Head of caudate nucleus (tissue), 42 donors: ENCODE results near the gene GFAP.

ENCODE experiments used
- DNase-seq, 42 donors: peaks; one replicate each; pipeline versions ENCODE4 v3.0.0 to v3.0.0-alpha.2; 2020 to 2021; ENCODE audit warnings: mixed read lengths in 7 of 42
- intact Hi-C: fragments of 100-400 bp; cut with DNase I; formaldehyde crosslinking; loops from one replicate; pipeline ENCODE4 v1.15.0; 2022

GFAP gene

DNA sequence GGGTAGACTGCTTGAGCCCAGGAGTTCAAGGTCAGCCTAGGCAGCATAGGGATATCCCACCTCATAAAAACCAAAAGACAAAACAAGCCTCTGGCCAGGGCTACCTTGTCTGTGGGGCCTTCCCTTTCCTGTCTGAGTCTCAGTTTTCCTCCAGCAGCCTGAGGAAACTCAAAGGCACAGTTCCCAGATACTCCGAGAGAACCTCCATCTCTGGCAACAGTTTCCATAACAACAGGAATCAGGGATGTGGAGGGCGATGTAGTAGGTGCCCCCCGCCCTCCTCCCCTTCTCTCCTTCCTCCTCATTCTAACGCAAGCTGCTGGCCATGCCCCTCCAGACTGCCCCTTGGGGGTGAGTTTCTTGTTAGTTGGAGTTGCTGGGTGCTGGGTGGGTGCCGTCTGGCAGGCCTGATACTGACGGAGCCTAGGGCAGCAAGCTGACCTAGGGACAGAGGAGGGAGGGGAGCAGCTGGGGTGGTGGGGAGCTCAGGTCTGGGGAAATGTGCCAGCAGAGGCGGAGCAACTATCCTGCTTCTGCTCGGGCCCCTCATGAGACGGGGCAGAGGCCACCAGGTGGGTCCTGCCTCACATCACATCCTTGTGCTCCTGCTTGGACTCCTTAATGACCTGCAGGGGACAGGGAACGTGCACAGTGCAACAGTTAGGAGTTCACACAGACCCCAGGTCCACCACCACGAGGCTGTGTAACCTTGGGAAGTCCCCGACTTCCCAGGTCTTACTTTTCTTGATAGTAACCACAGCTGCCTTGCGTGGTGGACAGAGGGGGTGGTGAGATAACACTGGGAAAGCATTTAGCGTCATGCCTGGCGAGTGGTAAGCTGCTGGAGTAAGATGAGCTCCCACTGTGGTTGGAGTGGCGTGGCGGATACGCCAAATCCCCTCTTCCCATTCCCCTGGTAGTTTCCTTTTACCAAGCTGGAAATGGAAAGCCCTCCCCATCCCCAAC is 8.3 kb downstream of the GFAP start:
- DNase-seq, result peak in 9 of 42 donors; percentile 13 to 59 (median 27)
- intact Hi-C loops, result no loop called here

DNA sequence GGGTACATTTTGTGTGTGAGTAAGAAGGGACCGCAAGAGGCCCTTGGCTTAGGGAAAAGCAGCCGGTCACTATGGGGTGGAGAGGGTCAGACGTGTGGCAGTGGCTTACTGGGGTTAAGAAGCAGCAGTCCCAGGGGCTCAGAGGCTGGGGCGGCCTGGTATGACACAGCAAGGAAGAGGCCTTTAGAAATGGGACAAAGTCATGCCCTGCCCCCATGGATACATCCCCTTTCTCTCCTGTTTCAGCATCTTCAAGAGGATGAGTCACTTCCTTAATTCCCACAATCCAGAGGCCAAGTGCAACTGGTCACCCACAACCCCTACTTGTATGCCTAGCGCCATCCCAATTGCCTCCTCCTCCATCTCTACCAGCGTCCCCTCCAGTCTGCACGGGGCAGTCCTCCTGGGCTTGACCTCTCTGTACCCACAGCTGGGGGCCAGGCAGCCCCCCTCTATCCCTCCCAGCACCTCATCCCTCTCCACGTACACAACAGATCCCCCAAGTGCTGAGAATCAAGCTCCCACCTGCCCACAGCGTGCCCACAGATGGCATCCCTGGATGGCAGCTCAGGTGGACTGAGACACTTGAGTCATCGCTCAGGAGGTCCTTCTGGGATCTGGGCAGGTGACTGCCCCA is 9.2 kb downstream of the GFAP start:
- intact Hi-C loops, result no loop called here
- peak in 6 of 42 donors; percentile 29 to 56 (median 36) for DNase-seq

DNA sequence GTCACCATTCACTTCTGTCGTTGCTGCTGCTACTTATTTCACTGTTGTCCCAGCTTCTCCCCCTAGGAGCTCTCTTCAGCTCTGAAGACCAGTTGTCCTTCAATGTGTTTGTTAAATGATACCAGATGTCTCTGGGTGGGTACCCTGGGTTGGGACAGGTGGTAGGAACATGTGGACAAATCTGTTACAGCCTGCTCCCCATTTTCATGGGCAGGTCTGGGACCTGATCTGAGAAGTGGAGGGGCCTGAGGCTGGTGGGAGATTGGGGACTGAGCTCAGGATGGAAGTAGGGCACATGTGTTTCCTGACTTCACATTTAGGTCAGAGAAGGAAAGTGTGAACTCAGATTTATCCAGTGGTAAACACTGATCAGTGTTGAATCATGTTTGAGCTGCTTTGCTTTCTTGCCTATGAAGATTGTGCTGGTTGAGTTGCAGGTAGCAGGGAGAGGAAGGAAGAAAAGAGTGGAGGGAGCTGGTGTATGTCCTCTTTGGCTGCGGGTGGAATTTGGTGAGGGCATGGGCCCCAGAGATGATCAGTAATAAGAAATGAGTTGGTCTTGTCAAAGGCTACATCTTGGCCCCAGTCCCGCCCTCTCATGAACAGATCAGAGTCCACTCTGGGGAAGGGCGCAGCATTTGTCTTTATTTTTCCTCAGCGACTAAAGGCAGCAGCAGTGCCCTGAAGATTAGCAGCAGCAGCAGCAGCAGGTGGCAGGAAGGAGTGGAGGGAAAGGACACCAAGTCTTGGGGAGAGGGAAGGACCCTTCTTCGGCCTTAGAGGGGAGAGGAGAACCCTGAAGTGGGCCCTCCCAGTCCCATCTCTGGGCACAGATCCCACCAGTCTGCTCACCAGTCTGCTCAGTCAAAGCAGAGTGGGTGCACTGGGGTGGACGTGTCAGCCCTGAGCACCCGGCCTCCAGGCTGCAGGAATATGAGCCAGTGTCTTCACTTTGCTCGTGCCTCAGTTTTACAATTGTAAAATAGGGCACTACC is 10.0 kb downstream of the GFAP start:
- peak in 12 of 42 donors; percentile 30 to 63 (median 38) for DNase-seq

DNA sequence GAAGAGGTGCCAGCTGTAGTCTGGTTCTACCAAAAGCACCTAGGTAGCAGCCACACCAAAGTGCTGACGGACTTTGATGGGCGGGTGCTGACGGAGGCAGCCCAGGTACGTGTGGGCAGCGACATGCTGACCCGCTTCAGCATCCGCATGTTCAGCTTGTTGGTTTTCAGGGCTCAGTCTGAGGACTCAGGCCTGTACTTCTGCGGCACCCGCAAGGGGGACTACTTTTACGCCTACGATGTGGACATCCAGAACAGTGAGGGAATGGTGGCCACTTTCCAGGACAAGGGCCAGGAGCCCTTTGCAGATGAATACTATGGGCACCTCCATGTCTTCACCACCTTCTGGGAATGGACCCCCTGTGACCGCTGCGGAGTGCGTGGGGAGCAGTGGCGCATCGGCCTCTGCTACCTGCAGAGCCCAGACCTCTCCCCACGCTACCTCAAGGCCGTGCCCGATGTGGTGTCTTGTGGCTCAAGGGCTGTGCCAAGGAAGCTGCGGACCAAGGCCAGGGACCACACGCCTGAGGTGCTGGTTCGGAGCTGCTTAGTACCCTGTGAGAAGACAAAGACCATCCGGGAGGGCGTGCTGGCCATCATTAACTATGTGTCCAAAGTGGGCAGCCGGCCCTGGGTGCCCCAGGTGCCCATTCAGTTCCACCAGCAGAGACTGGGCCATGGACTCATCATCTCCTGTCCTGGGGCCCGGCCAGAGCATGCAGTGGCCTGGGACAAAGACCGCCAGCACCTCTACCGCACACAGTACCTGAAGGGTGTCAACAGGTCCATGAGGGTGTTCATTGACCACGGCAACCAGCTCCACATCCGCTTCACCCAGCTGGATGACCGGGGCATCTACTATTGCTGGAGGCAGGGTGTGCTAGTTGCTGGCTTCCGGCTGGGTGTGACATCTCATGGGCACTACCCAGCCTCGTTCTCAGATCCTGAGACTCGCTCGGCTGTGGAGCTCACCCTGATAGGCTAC is 11.0 kb downstream of the GFAP start:
- intact Hi-C loops, result no loop called here
- peak in 13 of 42 donors; percentile 26 to 66 (median 59) for DNase-seq

More for the DNA sequence above, 10.0 kb downstream of the GFAP start:
- intact Hi-C loops, result no loop called here

DNA sequence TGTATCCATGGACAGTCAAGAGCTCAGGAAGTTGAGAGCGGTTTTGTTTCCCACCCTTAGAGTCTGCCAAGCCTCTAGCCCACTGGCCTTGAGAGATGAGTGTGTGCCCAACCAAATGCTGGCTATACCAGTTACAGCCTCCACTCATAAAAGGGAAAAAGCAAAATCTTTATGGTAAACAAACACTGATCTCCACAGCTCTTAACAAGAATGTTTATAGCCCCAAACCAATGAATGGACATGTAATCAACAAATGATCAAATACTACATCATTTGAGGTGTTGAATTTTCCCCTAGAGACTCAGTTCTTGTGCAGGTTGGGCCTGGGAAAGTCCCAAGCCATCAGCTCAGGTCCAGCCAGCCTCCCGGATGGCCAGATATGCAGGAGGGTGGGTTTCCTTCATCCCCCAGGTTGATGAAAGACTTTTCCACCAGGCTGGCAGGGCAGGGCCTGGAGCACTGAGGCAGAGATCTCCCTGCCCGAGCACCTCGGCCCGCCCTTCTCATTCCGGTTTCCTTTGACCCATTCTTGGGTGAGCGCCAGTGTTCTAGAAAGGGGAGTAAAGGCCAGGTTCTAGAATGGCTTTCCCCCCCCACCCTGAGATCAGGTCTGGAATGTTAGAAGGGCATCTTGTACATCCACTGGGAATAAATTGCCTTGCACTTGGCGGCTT is 12.2 kb downstream of the GFAP start:
- intact Hi-C loops, result no loop called here
- peak in 4 of 42 donors; percentile 29 to 48 (median 32) for DNase-seq

DNA sequence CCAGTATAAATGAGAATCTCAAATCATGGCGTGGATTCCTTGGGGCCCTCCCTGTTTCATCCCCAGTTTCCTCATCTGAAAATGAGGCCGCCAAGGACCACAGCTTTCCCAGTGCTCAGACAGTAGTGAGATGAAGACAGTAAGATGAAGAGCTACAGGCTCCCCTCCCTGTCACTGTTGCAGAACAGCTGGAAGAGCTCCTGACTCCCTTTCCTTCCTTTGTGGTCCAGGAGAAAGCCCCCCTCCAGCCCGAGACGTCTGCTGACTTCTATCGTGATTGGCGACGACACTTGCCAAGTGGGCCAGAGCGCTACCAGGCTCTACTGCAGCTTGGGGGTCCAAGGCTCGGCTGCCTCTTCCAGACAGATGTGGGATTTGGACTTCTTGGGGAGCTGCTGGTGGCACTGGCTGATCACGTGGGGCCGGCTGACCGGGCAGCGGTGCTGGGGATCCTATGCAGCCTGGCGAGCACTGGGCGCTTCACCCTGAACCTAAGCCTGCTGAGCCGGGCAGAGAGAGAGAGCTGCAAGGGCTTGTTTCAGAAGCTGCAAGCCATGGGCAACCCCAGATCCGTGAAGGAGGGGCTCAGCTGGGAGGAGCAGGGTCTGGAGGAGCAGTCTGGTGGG is 13.1 kb downstream of the GFAP start:
- DNase-seq, result peak in 3 of 42 donors; percentile 16 to 31 (median 19)
- intact Hi-C loops, result no loop called here

DNA sequence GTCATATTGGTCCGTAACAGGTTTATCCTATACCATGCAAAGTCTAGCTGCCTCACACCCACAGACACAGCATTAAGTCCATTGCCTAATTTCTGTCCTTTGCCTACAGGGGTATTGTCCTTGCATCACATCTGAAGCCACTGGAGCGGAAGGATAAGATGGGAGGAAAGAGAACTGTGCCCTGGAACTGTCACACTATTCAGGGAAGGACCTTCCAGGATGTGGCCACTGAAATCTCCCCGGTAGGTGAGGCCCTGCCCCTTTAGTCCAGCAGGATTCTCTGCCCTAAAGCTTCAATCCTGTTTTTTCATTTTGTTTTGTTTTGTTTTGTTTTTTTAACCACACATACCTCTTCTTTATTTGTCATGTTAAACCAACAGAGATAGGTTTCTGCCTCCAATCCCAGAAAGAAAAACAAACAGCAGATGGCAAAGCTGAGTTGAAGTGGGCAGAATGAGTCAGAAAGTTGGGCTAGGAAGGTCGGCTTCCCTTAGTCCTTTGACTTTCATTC is 13.8 kb downstream of the GFAP start:
- no peak for DNase-seq
- intact Hi-C loops, result no loop called here

DNA sequence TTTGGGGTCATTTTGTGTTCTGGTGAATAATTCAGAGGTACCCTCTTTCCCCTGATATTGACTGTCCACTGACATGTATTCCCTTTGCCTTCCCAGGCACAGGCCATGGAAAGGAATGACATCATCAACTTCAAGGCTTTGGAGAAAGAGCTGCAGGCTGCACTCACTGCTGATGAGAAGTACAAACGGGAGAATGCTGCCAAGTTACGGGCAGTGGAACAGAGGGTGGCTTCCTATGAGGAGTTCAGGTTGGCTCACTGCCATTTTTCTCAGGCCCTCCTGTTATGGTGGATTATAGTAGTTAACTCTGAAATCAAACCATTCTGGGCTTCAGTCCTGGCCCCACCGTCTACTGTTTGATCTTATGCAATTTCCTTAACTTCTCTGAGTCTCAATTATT is 14.4 kb downstream of the GFAP start:
- intact Hi-C loops, result no loop called here

DNA sequence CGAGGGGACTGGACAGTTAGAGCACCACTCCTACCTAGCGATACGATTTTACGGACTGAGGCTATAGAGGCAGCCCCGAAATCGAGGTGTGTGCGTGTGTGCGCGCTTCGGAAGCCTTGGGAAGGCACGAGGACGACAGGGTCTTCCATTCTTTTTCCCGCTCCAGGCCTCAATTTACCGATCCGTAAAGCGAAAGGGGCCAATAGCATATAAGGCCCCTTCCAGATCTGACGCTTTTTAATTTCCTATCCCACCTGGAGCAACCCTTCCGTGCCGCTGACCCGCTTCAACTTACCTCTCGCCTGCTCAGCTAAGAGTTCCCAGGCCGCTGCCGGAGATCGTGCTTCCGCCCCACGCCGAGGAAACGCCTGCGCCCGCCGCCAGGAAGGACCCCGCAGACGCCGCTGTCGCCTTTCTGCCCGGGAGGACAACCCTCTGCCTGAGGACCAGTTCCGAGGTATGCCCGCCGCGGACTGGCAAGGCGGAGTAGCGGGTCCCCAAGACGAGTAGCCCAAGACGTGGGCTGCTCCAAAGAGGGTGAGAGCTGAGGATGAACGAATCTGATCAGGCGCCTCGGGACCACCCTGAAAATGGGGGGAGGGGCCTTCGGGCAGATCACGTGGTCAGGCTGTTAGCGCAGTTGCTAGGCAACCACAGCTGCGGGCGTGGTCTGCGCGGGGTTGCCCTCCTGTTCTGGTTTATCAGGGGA is 16.1 kb downstream of the GFAP start, which contains the start of gene EFTUD2:
TSS of gene EFTUD2 (minus strand) at position 372 of the 709 bp plus-strand sequence. CDS start 4,924 bp downstream, outside the sequence.
- intact Hi-C loops, result no loop called here

More for the DNA sequence above, 14.4 kb downstream of the GFAP start:
- peak in 4 of 42 donors; percentile 31 to 65 (median 48) for DNase-seq

DNA sequence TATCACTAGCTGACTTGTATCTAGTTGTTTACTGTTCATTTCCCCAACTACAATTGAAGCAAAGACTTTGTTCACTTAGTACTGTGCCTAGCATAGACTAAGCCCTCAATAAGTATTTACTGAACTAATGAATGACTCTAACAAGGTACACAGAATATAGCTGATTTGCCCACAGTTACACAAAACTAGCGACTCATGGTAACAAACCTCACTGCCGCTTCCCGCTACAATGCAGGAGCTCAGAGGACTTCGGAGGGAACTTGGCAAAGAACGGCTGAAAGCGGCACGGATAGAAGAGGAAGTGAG is 16.6 kb downstream of the GFAP start:
- peak in 2 of 42 donors; percentile 22 to 36 for DNase-seq
- intact Hi-C loops, result no loop called here

More for the DNA sequence above, 16.1 kb downstream of the GFAP start, which contains the start of gene EFTUD2:
- DNase-seq, result peak; percentile 82 to 97 (median 92)

DNA sequence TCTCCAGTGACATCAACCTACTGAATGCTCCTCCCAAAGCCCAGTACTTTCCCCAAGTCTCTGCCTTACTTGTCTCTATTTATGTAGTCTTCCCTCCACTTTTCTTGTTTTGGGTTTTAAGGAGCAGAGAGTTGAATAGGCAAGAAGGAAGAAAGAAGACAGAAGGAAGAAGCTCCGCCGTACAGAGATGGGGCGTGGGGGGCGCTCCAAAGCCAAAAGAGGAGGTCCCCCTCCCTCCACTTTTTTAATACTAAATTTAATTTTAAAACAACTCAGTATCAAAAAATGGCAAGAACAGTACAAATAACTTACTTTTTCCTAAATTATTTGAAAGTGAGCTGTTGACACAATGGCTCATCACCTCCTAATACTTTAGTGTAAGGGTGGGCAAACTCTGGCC is 20.7 kb downstream of the GFAP start:
- no peak for DNase-seq
- intact Hi-C loops, result no loop called here

DNA sequence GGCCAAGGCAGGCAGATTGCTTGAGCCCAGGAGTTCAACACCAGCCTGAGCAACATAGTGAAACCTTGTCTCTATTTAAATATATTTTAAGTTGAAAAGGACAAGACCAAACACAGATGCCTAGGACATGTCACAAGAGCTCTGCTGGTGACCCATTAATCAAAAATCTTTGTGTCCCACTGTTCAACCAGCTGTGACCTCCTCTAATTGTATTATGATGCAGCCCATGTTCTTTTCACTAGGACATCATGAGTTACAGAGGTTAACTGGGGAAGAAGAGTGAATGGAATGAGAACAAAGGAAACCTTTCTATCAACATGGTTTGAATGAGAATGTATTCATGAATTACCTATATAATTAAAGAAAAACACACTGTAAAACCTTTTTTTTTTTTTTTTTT is 23.1 kb downstream of the GFAP start:
- DNase-seq, result no peak
- intact Hi-C loops, result no loop called here

DNA sequence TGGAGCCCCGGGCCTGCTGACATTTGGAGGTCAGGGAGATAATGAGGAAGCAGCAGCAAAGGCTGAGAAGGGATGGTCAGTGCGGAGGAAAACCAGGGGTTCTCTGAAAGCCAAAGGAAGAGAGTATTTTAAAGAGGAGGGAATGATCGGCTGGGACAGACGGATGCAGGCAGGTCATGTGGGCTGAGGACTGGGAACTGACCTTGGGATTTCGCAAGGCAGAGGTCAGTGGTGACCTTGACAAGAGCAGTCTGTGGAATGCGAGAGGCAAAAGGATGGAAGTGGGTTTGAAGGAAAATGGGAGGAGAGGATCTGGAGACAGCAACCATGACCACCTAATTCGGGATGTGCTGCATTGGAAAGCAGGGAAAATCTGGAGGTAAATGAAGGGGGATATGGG is 26.3 kb downstream of the GFAP start:
- intact Hi-C loops, result no loop called here
- no peak for DNase-seq

DNA sequence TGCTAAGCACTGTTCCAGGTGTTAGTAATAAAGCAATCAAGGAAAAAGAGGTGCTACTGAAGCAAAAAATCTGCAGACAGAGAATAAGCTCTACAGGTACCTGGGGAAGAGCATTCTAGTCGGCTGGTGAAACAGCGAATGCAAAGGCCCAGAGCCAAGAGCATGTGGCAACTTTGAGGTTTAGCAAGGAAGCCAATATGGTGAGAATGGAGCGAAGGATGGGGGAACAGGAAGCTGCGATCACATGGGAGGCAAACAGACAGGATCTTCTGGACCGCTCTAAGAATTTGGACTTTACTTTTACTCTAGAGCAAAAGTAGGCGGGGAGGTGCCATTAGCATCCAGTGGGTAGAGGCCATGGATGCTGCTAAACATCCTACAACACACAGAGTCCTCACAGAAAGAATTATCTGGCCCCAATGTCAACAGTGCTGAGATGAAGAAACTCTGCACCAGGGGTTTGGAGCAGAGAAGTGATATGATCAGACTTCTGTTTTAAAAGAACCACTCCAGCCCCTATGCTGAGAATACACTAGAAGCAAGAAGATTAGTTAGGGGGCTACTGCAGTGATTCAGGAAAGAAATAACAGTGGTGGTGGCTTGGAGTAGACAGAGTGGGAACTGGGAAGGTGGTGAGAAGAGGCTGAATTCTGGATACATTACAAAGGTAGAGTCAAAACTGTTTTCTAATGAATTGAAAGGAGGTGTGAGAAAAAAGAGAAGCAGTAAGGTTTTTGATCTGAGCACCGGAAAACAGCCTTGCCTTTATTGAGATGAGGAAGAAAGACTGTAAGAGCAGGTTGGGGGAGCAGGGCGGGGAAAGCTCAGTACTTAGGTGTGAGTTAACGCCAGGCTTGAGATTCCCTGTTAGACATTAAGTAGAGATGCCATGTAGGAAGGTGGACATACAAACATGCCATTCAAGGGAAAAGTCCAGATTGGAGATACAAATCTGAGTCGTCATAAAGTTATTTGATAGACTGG is 27.0 kb downstream of the GFAP start:
- no peak for DNase-seq
- intact Hi-C loops, result no loop called here

DNA sequence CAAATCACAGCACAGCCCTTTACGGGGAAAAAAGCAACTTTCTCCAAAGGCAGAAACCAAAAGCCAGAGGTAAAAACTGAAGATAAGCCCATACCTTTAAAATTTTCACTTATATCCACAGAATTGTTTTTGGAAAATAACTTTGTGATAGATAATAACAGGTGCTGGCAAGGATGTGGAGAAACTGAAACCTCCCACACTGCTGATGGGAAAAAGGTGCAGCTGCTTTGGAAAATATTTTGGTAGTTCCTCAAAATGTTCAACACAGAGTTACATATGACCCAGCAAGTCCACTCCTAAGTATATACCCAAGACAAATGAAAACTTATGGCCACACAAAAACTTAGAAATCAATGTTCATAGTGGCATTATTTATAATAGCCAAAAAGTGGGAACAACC is 28.3 kb downstream of the GFAP start:
- DNase-seq, result no peak
- intact Hi-C loops, result no loop called here
